Measurements from ENCODE around the gene PALLD. TPM values are rescaled to one million over a fixed set of nuclear protein-coding genes. Genes with fewer than 3 reads are reported as not detected.

Gene PALLD
- total and polyA plus RNA-seq, 3 donors from 2014 or later, result 138 to 156 (median 146) TPM

DNA sequence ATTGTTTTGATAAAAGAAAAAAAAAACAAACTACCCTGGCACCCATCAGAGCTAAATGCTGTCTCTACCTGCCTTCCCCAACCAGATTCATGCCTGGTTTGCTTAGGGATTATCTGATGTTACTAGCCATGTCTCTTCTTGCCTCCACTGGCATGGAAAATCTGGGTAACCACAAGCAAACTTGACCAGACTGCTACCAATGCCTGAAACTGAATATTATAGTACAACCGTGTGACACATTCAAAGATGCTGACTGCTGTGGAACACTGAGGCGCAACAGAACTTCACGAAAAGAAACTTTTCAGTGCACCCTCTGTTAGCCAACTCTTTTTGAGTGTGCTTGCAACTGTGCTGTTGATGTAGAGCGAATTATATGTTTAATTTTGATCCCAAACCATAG, 285.1 kb downstream of the PALLD start:
- no peak overlapping the region for H3K4me3 ChIP-seq
- H3K9me3 ChIP-seq, result no peaks in the 10 kb centered on the region
- WGBS, 2 donors, result 75 to 89% methylated on average over 4 of the region's 4 CpGs
- no peaks in the 10 kb centered on the region for H3K36me3 ChIP-seq (ENCODE audit: low read depth, missing control alignments)
- no peak for DNase-seq
- TF ChIP-seq, protein P1, sequence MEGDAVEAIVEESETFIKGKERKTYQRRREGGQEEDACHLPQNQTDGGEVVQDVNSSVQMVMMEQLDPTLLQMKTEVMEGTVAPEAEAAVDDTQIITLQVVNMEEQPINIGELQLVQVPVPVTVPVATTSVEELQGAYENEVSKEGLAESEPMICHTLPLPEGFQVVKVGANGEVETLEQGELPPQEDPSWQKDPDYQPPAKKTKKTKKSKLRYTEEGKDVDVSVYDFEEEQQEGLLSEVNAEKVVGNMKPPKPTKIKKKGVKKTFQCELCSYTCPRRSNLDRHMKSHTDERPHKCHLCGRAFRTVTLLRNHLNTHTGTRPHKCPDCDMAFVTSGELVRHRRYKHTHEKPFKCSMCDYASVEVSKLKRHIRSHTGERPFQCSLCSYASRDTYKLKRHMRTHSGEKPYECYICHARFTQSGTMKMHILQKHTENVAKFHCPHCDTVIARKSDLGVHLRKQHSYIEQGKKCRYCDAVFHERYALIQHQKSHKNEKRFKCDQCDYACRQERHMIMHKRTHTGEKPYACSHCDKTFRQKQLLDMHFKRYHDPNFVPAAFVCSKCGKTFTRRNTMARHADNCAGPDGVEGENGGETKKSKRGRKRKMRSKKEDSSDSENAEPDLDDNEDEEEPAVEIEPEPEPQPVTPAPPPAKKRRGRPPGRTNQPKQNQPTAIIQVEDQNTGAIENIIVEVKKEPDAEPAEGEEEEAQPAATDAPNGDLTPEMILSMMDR (IDR thresholded peaks at IDR 0.05), result no peak
- TF ChIP-seq POLR2A (IDR thresholded peaks at IDR 0.05), result no peak
- no peaks in the 10 kb centered on the region for H3K4me1 ChIP-seq
- H3K27me3 ChIP-seq, result no peaks in the 10 kb centered on the region
- intact Hi-C loops (cut with DNase I; ENCODE audit: low total_unique reads), result no loop called here
- no peak overlapping the region for H3K27ac ChIP-seq

DNA sequence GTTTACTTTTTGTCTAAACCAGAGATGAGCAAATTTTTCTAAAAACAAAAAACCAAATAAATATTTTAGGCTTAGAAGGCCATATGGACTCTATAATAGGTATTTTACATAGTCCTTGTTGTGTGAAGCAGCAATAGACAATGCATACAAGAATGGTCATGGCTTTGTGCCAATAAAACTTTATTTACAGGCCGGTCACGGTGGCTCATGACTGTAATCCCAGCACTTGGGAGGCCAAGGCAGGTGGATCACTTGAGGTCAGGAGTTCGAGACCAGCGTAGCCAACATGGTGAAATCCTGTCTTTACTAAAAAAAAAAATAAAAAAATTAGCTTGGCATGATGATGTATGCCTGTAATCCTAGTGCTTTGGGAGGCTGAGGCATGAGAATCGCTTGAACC, 285.6 kb downstream of the PALLD start:
- WGBS, 2 donors, result 93 to 96% methylated on average over 5 of the region's 5 CpGs
- H3K27me3 ChIP-seq, result no peaks in the 10 kb centered on the region
- no peak for DNase-seq
- no peak for TF ChIP-seq POLR2A (IDR thresholded peaks at IDR 0.05)
- TF ChIP-seq, protein P1 (IDR thresholded peaks at IDR 0.05), result no peak
- H3K4me1 ChIP-seq, result no peaks in the 10 kb centered on the region
- no peaks in the 10 kb centered on the region for H3K9me3 ChIP-seq
- no peaks in the 10 kb centered on the region for H3K36me3 ChIP-seq (ENCODE audit: low read depth, missing control alignments)
- no peak overlapping the region for H3K27ac ChIP-seq
- intact Hi-C loops (cut with DNase I; ENCODE audit: low total_unique reads), result no loop called here
- H3K4me3 ChIP-seq, result no peak overlapping the region

DNA sequence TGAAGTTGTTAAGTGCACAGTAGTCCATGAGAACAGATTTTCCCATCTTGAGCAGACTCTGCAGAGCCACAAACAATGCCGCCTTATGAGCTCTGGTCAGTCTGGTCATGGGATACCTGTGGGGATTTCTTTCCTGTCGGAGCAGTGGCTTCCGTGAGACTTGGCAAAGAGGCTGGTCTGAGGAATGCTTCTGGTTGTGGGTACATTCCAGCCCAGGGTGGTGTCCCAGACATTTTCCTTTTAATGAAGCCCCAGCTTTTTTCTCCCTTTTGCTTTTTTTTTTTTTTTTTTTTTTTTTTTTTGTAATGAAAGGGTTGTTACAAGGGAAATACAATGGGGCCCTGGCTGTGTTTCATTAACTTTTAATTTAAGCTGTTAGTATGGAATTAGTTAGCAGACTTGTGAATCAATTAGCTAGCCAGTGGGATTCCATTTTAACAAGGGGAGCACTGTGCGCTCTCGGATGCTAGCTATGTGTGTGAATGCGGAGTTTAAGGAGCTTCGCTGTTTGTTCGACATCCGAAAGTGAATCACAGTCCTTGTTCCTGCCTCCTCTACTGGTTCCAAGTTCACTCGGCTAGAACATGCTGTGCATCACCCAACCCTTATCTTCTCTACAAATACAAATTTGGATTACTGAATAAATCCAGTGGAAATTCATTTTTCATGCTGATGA, 288.1 kb downstream of the PALLD start:
- no peak for DNase-seq

DNA sequence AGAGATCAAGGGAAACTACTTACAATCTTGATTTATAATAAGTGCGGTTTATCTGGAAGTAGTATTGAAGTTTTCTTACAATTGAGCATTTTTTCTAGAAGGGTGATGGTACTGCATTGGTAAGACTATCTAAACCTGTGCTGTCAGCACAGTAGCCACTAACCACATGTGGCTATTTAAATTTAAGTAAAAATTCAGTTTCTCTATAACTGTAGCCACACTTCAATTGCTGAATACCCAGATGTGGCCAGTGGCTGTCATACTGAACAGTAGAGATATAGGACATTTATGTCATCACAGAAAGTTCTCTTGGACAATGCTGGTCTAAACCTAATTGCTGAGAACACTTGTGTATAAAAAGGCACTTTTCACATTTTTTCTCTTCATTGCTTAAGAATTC, 290.5 kb downstream of the PALLD start:
- Histone ChIP-seq H3K4me1 (no peaks in the 10 kb centered on the region), H3K36me3 (ENCODE audit: low read depth, missing control alignments) (no peaks in the 10 kb centered on the region), H3K27me3 (no peaks in the 10 kb centered on the region), H3K27ac (no peak overlapping the region), H3K9me3 (no peaks in the 10 kb centered on the region), H3K4me3 (no peak overlapping the region)
- TF ChIP-seq, protein P1 (IDR thresholded peaks at IDR 0.05), result no peak
- no peak for TF ChIP-seq POLR2A (IDR thresholded peaks at IDR 0.05)
- no peak for DNase-seq
- intact Hi-C loops (cut with DNase I; ENCODE audit: low total_unique reads), result no loop called here
- 88 to 92% methylated on average over 1 of the region's 1 CpG for WGBS, 2 donors

More for the DNA sequence above, 288.1 kb downstream of the PALLD start:
- H3K9me3 ChIP-seq, result no peaks in the 10 kb centered on the region
- intact Hi-C loops (cut with DNase I; ENCODE audit: low total_unique reads), result no loop called here
- no peaks in the 10 kb centered on the region for H3K27me3 ChIP-seq
- no peak overlapping the region for H3K4me3 ChIP-seq
- WGBS, 2 donors, result 53 to 56% methylated on average over 10 of the region's 10 CpGs
- H3K4me1 ChIP-seq, result no peaks in the 10 kb centered on the region
- H3K27ac ChIP-seq, result peak overlapping the region in 1 of 2 donors; percentile 65
- TF ChIP-seq, protein P1 (IDR thresholded peaks at IDR 0.05), result no peak
- no peak for TF ChIP-seq POLR2A (IDR thresholded peaks at IDR 0.05)
- no peaks in the 10 kb centered on the region for H3K36me3 ChIP-seq (ENCODE audit: low read depth, missing control alignments)

All from testis (tissue), 3 donors.